HG03521 (cell line): Measurements from ENCODE around the gene IP6K2.

Experiments
- ATAC-seq: cut with Tn5 transposase; IDR thresholded peaks from one replicate; pipeline ENCODE4 v1.9.1; 2021; ENCODE audit warnings: mild to moderate bottlenecking, moderate library complexity; ENCODE audit not compliant: unreplicated experiment

The IP6K2 gene

DNA sequence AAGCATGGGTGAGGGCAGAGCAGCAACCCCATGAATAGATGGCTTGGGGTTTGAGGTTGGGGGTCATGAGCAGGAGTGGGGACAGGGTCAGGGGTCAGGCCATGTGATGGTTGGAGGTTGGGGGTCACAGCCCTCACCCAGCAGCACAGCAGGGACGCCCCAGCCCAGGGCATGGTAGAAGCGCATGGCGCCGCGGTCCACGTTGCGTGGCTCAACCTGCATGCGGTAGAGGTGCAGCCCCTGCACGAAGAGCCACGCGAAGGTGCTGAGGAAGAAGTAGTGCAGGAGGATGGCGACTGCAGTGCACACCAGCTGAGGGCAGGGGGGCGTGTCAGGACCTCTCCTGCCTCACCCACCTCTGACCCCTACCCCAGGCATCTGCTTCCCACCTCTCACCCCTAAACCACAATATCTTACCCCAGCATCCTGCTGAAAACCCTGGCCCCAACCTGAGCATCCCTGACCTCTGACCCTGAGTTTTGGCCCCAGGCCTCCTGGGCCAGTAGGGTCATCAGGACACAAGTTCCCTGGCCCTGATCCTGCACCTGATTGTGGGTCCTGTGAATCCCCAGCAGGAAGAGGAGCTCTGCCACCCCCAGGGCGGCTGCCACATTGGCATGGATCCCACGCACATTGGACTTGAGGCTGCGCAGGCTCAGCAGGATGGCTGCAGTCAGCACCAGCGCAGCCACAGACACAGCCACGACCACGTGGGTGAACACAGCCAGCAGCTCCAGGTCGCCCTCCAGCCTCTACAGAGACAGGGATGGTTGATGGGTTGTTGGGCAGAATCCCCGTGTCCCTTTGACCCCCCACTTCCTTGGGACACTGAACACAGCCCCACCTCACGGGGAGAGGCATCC, 71.9 kb downstream of the IP6K2 start:
- no peak for ATAC-seq

DNA sequence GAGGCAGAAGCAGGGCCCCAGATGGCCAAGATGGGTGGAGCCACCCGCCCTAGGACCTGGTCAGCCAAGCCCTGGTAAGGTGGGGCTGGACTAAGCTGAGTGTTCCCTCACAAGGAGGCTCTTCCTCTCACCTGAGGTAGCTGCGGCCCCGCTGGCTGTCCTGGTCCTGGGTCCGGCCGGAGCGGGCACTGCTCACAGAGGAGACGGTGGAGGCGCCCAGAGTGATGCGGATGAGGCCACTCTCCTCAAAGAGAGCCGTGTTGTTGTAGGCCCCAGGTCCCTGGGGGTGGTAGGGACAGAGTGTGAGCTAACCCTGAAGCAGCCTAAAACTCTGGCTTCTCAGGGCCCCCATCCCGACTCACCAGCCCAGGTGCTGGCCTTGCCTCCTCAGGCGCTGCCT, 74.4 kb downstream of the IP6K2 start:
- no peak for ATAC-seq

DNA sequence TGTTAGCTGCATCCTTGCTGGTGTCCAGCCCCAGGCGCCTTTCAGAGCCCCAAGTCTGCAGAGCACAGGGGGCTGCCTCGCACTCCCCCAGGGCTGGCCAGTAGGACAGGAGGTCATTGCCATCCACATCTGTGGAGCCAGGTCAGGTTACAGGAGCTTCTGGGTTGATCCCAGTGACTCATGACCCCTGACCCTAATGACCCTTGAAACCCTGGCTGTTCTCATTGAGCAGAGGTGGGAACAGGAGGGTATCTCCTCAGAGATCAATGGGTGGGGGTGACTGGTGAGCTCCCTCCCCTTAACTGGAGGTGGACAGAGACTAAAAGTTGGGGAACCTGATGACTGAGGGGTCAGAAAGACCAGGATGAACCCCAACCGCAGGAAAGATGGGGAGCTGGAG, 75.6 kb downstream of the IP6K2 start:
- ATAC-seq: no peak

DNA sequence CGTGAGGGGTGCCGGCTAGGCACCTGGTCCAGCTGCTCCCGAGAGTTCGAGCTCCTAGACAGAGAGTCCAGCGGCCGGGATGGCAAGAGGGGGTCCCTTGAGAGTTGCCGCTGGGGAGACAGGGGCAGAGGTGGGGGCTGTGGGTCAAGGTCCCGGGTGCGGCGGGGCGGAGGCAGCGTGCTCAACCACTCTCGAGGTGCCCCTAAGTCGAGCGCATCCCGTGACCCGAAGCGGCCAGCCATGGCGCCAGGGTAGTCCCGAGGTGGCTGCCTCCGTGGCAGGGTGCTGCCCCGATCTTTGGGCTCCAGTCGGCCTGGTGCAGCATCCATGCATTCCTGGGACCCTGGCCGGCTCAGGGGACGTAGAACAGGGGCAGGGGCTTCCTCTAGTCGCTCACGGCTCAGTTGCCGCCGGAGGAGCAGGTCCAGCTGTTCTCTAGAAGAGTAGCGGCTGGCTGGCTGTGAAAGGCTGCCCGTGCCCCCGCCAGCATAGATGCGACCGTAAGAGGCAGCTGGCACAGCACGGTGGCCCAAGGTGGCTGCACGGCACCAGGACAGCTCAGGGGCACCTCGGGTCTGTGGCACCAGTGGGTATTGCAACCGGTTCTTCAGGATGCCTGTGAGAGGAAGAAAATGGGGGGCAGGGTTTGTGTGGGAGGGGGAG, 76.9 kb downstream of the IP6K2 start:
- no peak for ATAC-seq
